SK-N-SH treated with all-trans-retinoic acid at 6 μM for 48 hours (cell line): ENCODE data around the gene NSL1.

Experiments used
- ATAC-seq: fragments of 200-7000 bp; cut with Tn5 transposase; 3 replicates; pipeline ENCODE4 v1.9.1; 2020; ENCODE audit warnings: mild to moderate bottlenecking, moderate library complexity
- ARNTL ChIP-seq: fragments of 450-650 bp; formaldehyde crosslinking; IDR thresholded peaks from 2 replicates; pipeline ENCODE4 v1.5.0; 2020; ENCODE audit warnings: low read depth, mild to moderate bottlenecking, moderate library complexity, borderline replicate concordance
- BACH2 ChIP-seq: fragments of 250-450 bp; sonication (Bioruptor Pico); IDR thresholded peaks from 2 replicates; pipeline ENCODE4 v1.9.0; 2021; ENCODE audit warnings: mild to moderate bottlenecking, borderline replicate concordance
- CREB5 ChIP-seq: fragments of 250-450 bp; sonication (Bioruptor Pico); IDR thresholded peaks from 2 replicates; pipeline ENCODE4 v1.5.1; 2020; ENCODE audit warnings: low read depth, mild to moderate bottlenecking, moderate library complexity
- CSDC2 ChIP-seq: fragments of 250-450 bp; sonication (Bioruptor Pico); IDR thresholded peaks from 2 replicates; pipeline ENCODE4 v1.5.0; 2020; ENCODE audit warnings: mild to moderate bottlenecking, moderate library complexity
- CSRNP3 ChIP-seq: fragments of 250-450 bp; sonication (Bioruptor Pico); IDR thresholded peaks from 2 replicates; pipeline ENCODE4 v1.5.1; 2021; ENCODE audit warnings: mild to moderate bottlenecking, moderate library complexity
- ESRRG ChIP-seq: fragments of 250-450 bp; sonication (Bioruptor Pico); IDR thresholded peaks from 2 replicates; pipeline ENCODE4 v1.6.1; 2021; ENCODE audit warnings: mild to moderate bottlenecking
- GLIS3 ChIP-seq: fragments of 250-450 bp; sonication (Bioruptor Pico); IDR thresholded peaks from 2 replicates; pipeline ENCODE4 v1.5.0; 2020; ENCODE audit warnings: mild to moderate bottlenecking, moderate library complexity
- ISL1 ChIP-seq: fragments of 250-450 bp; sonication (Bioruptor Pico); IDR thresholded peaks from 2 replicates; pipeline ENCODE4 v2.1.2; 2022; ENCODE audit warnings: mild to moderate bottlenecking, moderate library complexity
- OSR1 ChIP-seq: fragments of 250-450 bp; sonication (Bioruptor Pico); IDR thresholded peaks from 2 replicates; pipeline ENCODE4 v1.8.0; 2022; ENCODE audit warnings: moderate library complexity, mild to moderate bottlenecking, inconsistent platforms
- PATZ1 ChIP-seq: fragments of 250-450 bp; sonication (Bioruptor Pico); IDR thresholded peaks from 2 replicates; pipeline ENCODE4 v1.8.0; 2020; ENCODE audit warnings: mild to moderate bottlenecking, moderate library complexity, borderline replicate concordance
- POU6F1 ChIP-seq: fragments of 250-450 bp; sonication (Bioruptor Pico); IDR thresholded peaks from 2 replicates; pipeline ENCODE4 v1.8.0; 2021; ENCODE audit warnings: low read depth, mild to moderate bottlenecking, moderate library complexity, borderline replicate concordance
- PPARA ChIP-seq: fragments of 250-450 bp; sonication (Bioruptor Pico); IDR thresholded peaks from 2 replicates; pipeline ENCODE4 v1.5.0; 2020; ENCODE audit warnings: mild to moderate bottlenecking, borderline replicate concordance
- RARB ChIP-seq: fragments of 250-450 bp; sonication (Bioruptor Pico); IDR thresholded peaks from 2 replicates; pipeline ENCODE4 v1.8.0; 2021; ENCODE audit warnings: mild to moderate bottlenecking, moderate library complexity
- SNAI2 ChIP-seq: fragments of 250-450 bp; sonication (Bioruptor Pico); IDR thresholded peaks from 2 replicates; pipeline ENCODE4 v1.5.0; 2020; ENCODE audit warnings: mild to moderate bottlenecking, moderate library complexity
- TCF4 ChIP-seq: fragments of 250-450 bp; sonication (Bioruptor Pico); IDR thresholded peaks from 2 replicates; pipeline ENCODE4 v1.8.0; 2021; ENCODE audit warnings: mild to moderate bottlenecking, moderate library complexity, borderline replicate concordance
- TOX ChIP-seq: fragments of 250-450 bp; sonication (Bioruptor Pico); IDR thresholded peaks from 2 replicates; pipeline ENCODE4 v1.8.0; 2021; ENCODE audit warnings: mild to moderate bottlenecking, moderate library complexity, borderline replicate concordance
- TSHZ2 ChIP-seq: fragments of 250-450 bp; sonication (Bioruptor Pico); IDR thresholded peaks from 2 replicates; pipeline ENCODE4 v1.5.0; 2020; ENCODE audit warnings: mild to moderate bottlenecking, moderate library complexity
- ZC3H10 ChIP-seq: fragments of 250-450 bp; sonication (Bioruptor Pico); IDR thresholded peaks from 2 replicates; pipeline ENCODE4 v1.5.1; 2021; ENCODE audit warnings: mild to moderate bottlenecking, moderate library complexity
- ZFP3 ChIP-seq: fragments of 250-450 bp; sonication (Bioruptor Pico); IDR thresholded peaks from 2 replicates; pipeline ENCODE4 v1.5.0; 2020; ENCODE audit warnings: mild to moderate bottlenecking, moderate library complexity
- ZFP30 ChIP-seq: fragments of 450-650 bp; formaldehyde crosslinking; IDR thresholded peaks from 2 replicates; pipeline ENCODE4 v1.5.0; 2022; ENCODE audit warnings: mild to moderate bottlenecking, moderate library complexity
- ZNF565 ChIP-seq: fragments of 450-650 bp; formaldehyde crosslinking; conservative IDR thresholded peaks from 2 replicates; pipeline ENCODE4 v1.5.0; 2020; ENCODE audit warnings: low read depth, mild to moderate bottlenecking, moderate library complexity
- ZNF70 ChIP-seq: fragments of 450-650 bp; formaldehyde crosslinking; IDR thresholded peaks from 2 replicates; pipeline ENCODE4 v1.5.0; 2020; ENCODE audit warnings: mild to moderate bottlenecking, moderate library complexity
- ZNF8 ChIP-seq: fragments of 450-650 bp; formaldehyde crosslinking; IDR thresholded peaks from 2 replicates; pipeline ENCODE4 v1.5.0; 2020; ENCODE audit warnings: mild to moderate bottlenecking, moderate library complexity

Gene NSL1

GRCh38 chr1:212827171-212827776 is 35.7 kb upstream of the NSL1 start:
- no peak for ATAC-seq
- no peak for TF ChIP-seq TCF4
- no peak for TF ChIP-seq ZNF70 (CRISPR knock-in tag)
- no peak for TF ChIP-seq BACH2 (CRISPR knock-in tag)
- TF ChIP-seq ZC3H10 (CRISPR knock-in tag): no peak
- no peak for TF ChIP-seq SNAI2
- TF ChIP-seq RARB (CRISPR knock-in tag): no peak
- TF ChIP-seq PATZ1 (CRISPR knock-in tag): no peak
- no peak for TF ChIP-seq ZFP30 (CRISPR knock-in tag)
- TF ChIP-seq ZNF8: no peak
- no peak for TF ChIP-seq ZNF565
- no peak for TF ChIP-seq PPARA
- TF ChIP-seq TSHZ2 (CRISPR knock-in tag): no peak
- no peak for TF ChIP-seq ISL1
- no peak for TF ChIP-seq OSR1 (CRISPR knock-in tag)
- no peak for TF ChIP-seq CSRNP3 (CRISPR knock-in tag)
- no peak for TF ChIP-seq TOX (CRISPR knock-in tag)
- TF ChIP-seq CREB5 (CRISPR knock-in tag): no peak
- TF ChIP-seq POU6F1 (CRISPR knock-in tag): no peak
- TF ChIP-seq ZFP3 (CRISPR knock-in tag): no peak
- no peak for TF ChIP-seq GLIS3
- TF ChIP-seq, all 23 proteins: peak for 0

GRCh38 chr1:212825798-212826452 is 34.3 kb upstream of the NSL1 start:
- no peak for ATAC-seq
- no peak for TF ChIP-seq SNAI2
- TF ChIP-seq ZC3H10 (CRISPR knock-in tag): no peak
- TF ChIP-seq ZFP30 (CRISPR knock-in tag): no peak
- TF ChIP-seq TOX (CRISPR knock-in tag): no peak

- ATAC-seq: no peak
- TF ChIP-seq CSRNP3 (CRISPR knock-in tag): no peak
- TF ChIP-seq TOX (CRISPR knock-in tag): no peak
- TF ChIP-seq ZFP30 (CRISPR knock-in tag): no peak
- no peak for TF ChIP-seq ZNF565
- no peak for TF ChIP-seq ZC3H10 (CRISPR knock-in tag)
- no peak for TF ChIP-seq ISL1
- TF ChIP-seq CSDC2 (CRISPR knock-in tag): no peak
- no peak for TF ChIP-seq ZNF8
- TF ChIP-seq POU6F1 (CRISPR knock-in tag): no peak
- TF ChIP-seq BACH2 (CRISPR knock-in tag): no peak
- TF ChIP-seq CREB5 (CRISPR knock-in tag): no peak
- TF ChIP-seq ARNTL (CRISPR knock-in tag): no peak
- TF ChIP-seq ZNF70 (CRISPR knock-in tag): no peak
- no peak for TF ChIP-seq RARB (CRISPR knock-in tag)
- TF ChIP-seq ESRRG (CRISPR knock-in tag): no peak
- TF ChIP-seq SNAI2: no peak
Measured at GRCh38 chr1:212824201-212824600, 32.6 kb upstream of the NSL1 start.
